CD4-positive, alpha-beta T cell treated with Interleukin-6 for 4 hours (primary cell): ENCODE results near the gene CLRN2.
"Not testable (repeated sequence)": the region's sequence is repeated elsewhere in the genome, so short reads cannot be mapped to it uniquely, and the experiment has no call there.

Experiments used
- DNase-seq: peaks from one replicate; pipeline ENCODE4 v3.0.0-alpha.2; 2020; ENCODE audit warnings: mixed read lengths

CLRN2 gene

DNA sequence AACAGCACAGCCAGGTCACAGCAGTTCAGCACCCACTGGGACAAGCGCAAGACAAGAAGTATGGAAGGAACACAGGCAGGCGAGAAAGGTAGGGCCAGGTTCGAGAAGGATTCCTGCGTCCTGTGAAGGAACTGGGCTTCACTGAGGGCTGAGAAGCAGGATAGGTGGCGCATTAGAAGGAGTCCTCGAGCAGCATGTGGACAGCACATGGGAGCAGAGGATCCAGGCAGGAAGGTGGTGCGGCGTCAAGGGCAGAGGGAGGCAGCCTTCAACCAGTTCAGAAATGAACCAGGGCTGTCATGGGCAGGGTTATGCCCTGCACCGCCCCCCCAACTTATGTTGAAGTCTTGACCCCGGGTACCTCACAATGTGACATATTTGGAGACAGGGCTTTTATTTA is 31.3 kb downstream of the CLRN2 start:
- DNase-seq: no peak

DNA sequence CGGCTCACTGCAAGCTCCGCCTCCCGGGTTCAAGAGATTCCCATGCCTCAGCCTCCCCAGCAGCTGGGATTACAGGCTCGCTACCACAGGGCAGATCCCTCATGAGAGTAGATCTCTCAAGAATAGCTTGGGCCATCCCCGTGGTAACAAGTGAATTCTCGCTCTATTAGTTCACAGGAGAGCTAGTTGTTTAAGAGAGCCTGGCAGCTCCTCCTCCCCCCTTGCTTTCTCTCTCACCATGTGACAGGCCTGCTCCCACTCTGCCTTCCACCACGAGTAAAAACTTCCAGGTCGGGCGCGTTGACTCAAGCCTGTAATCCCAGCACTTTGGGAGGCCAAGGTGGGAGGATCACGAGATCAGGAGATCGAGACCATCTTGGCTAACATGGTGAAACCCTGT is 31.7 kb downstream of the CLRN2 start:
- no peak for DNase-seq

DNA sequence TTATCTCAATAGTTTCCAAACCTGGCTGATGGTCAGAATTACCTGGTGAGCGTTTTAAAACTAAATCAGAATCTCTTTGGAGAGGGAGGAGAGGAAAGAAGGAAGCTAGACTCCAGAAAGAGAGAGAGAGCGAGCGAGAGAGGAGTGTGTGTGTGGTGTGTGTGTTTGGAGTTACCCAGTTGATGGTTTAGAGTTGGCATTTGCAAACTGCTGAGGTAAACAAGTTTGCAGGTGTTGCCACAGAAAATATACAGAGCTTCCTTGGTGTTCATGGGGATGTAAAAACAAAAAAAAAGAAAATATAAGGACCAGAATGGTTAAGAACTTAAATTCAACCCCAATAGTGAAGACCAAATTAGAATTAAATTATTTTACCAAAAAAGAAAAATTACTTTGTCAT is 35.6 kb downstream of the CLRN2 start:
- DNase-seq: no peak

DNA sequence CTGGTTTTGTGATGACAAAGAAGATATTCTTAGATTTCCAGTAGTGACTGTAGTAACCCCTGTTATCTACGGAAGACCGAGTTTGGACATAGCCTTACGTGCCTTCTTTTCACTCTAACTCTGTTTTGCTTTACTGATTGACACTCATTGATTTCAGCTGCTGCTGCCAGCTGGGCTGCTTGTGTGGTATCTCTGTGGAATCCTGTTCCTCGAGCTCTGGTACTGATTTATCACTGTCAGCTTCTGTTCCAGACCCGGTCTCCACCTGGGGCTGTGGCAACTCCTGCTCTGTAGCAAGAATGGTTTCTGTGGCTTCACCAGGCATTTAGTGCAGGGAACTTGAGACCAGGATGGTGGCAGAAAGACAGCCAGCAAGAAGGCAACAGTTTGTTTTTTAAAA is 37.5 kb downstream of the CLRN2 start:
- DNase-seq: no peak

- no peak for DNase-seq
Measured at GRCh38 chr4:17554568-17554967, 39.6 kb downstream of the CLRN2 start.

- DNase-seq: no peak
Measured at GRCh38 chr4:17556498-17556897, 41.5 kb downstream of the CLRN2 start.

DNA sequence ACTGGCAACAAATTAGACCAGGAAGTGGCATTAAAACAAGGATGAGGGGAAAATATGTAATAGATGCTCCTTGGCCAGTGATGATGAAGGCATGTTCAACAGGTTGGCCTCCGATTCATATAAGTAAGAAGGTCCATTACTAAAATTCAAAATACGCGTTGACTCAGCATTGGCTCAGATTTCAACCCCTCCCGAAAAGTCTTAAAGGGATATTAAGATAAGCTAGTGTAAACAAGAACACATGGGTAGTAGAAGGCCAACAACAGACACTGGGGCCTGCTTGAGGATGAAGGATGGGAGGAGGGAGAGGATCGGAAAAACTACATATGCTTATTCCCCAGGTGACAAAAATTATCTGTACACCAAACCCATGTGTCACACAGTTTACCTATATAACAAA is 42.9 kb downstream of the CLRN2 start:
- no peak for DNase-seq

- DNase-seq: no peak
Measured at GRCh38 chr4:17558941-17559708, 44.2 kb downstream of the CLRN2 start.

GRCh38 chr4:17559709-17560048 is 44.7 kb downstream of the CLRN2 start:
- no peak for DNase-seq

DNA sequence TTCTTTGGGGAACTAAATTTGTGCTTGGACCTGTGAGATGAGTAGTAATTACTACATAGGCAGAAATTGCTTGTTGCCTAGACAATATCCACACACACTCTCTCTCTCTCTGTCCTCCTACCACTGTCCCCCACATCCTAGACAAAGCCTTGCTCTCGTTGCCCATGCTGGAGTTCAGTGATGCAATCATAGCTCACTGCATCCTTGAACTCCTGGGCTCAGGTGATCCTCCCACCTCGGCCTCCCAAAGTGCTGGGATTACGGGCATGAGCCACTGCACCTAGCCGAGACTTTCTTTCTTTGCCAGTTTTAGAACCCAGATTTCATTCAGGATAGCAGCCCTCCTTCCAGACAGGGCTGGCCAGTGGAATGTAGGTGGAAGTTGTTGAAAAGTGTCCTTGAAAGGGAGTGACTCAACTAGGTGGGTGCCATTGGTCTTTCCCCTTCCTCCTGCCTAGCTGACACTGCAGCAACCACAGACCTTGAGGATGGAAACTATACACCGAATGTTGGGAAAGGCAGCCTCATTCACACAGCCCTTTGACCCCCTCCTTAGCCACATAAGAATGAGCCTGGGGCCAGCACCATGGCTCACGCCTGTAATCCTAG is 45.2 kb downstream of the CLRN2 start:
- DNase-seq: no peak

GRCh38 chr4:17561195-17561909 is 46.4 kb downstream of the CLRN2 start:
- DNase-seq: no peak

DNA sequence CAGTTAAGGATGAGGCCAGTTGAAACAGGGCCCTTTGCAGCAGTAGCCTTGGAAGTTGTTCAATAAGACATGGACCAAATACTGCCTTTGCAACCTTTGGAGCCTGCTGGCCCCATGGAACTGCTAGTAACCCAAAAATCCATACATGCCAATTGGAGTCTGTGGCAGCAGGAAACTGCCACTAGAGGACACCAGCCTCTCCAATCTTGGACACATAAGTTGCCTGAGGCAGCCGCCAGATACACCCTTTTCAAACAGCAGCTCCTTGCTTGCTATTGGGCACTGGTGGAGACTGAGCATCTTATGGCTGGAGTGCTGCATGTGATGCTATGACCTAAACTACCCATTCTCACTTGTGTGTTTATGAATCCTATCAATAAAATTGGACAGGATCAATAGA is 47.2 kb downstream of the CLRN2 start:
- no peak for DNase-seq

GRCh38 chr4:17565846-17566245 is 50.9 kb downstream of the CLRN2 start:
- no peak for DNase-seq

- DNase-seq: no peak
Measured at GRCh38 chr4:17567271-17567670, 52.3 kb downstream of the CLRN2 start.

DNA sequence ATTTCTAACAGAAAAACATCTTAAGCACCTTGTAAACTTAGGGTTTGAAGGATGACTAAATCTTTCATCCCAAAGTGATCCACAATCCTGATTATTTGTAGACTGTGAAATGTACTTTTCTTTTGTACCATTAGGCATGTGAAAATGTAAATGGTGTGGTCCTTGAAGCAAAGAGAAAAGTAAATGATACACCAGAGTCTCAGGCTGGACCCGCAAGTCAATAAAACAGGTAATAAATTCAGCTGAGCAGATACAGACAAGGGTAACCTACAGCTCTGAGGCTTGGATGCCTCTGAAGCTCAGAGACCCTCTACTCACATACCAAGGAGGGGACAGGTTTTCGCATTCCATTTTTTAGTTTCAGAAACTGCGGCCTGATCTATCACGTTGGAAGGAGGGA is 59.2 kb downstream of the CLRN2 start:
- DNase-seq: no peak

GRCh38 chr4:17575177-17575576 is 60.2 kb downstream of the CLRN2 start:
- not testable (repeated sequence) for DNase-seq
